GM11168 (cell line): ENCODE data around the gene CKAP2L.

Experiments used
- in situ Hi-C: fragments of 300-500 bp; cut with MboI; formaldehyde crosslinking; loops from one replicate; pipeline ENCODE4 v1.12.0; 2022; ENCODE audit warnings: low sequenced_read_pairs; ENCODE audit not compliant: unreplicated experiment

CKAP2L gene

DNA sequence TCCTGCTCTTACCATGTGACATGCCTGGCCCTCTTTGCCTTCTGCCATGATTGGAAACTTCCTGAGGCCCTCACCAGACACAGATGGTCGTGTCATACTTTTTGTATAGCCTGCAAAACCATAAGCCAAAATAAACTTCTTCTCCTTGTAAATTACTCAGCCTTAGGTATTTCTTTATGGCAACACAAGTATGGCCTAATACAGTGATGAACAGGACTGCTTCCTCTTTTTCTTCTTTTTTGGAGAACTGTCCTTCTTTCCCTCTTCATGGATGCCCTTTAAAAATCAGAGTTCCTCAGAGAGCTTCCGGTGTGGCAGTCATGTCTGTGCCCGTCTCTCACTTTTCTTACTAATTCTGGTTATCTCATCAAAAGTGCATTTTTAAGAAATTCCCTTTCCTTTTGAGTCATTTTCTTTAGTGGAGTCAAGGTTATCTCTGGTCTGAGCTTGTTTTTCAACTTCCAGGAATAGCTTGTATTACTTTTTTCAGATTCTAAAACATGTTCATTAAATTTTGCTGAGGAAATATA is 29.1 kb upstream of the CKAP2L start:
- in situ Hi-C loops, result no loop called here

DNA sequence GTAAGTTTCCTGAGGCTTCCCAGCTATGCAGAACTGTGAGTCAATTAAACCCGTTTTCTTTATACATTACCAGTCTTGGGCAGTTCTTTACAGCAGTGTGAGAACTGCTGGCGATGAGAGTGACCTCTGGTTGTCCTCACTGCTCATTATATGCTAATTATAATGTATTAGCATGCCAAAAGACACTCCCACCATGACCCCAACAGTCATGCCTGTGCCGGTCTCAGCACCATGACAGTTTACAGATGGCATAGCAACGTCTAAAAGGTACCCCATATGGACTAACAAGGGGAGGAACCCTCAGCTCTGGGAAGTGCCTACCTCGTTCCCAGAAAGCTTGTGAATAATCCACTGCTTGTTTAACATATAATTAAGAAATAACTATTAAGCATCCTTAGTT is 28.0 kb upstream of the CKAP2L start:
- in situ Hi-C loops, result no loop called here

DNA sequence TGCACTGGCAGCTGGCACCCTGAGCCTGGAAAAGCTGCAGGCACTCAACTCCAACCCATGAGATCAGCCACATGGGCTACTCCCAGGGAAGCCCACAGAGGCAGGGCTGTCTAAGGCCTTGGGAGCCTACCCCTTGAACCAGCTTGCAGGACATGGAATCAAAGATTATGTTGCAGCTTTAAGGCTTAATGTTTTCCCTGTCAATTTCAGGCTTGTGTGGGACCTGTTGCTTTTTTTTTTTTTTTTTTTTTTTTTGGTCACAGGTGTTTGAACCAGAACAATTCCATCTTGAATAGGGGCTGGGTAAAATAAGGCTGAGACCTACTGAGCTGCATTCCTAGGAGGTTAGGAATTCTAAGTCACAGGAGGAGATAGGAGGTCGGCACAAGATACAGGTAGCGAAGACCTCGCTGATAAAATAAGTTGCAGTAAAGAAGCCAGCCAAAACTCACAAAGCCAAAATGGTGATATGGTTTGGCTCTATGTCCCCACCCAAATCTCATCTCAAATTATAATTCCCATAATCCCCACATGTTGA is 27.4 kb upstream of the CKAP2L start:
- in situ Hi-C loops, result no loop called here

DNA sequence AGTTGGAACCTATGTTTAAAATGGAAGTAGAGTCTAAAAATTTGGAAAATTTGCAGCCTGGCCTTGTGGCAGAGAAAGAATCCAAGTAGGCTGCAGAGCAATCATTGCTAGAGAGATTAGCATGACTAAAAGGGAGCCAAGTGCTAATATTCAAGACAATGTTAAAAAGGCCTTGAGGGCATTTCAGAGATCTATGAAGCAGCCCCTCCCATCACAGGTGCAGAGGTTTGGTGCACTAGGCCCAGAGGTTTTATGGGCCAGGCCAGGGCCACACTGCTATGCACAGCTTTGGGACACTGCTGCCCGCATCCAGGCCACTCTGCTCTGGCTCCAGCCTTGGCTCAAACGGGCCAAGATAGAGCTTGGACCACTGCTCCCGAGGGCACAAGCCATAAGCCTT is 26.6 kb upstream of the CKAP2L start:
- in situ Hi-C loops, result no loop called here

DNA sequence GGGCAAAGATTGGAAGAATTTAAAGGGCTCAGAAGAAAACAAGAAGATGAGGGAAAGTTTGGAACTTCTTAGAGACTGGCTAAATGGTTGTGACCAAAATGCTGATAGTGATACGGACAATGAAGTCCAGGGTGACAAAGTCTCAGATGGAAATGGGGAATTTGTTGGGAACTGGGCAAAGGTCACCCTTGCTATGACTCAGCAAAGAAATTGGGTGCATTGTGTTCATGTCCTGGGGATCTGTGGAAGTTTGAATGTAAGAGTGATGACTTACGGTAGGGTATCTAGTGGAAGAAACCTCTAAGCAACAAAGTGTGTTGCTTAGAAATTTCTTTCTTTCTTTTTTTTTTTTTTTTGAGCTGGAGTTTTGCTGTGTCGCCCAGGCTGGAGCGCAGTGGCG is 25.9 kb upstream of the CKAP2L start:
- in situ Hi-C loops, result no loop called here

DNA sequence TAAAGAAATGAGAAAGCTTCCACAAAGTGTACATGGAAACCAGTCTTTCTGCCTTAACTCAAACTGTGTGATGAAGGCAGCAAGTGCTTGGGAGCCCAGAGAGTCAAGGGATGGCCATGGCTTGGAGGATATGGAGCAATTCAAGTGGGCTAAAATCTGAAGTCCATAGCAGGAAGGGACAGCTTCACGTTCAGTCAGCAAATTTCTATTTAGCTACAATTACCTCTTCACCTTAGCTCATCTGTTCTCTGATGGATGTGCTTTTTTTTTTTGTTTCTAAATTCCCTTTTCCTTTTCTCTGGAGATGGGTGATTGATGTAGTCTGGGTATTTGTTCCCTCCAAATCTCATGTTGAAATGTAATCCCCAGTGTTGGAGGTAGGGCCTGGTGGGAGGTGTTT is 24.8 kb upstream of the CKAP2L start:
- in situ Hi-C loops, result no loop called here

DNA sequence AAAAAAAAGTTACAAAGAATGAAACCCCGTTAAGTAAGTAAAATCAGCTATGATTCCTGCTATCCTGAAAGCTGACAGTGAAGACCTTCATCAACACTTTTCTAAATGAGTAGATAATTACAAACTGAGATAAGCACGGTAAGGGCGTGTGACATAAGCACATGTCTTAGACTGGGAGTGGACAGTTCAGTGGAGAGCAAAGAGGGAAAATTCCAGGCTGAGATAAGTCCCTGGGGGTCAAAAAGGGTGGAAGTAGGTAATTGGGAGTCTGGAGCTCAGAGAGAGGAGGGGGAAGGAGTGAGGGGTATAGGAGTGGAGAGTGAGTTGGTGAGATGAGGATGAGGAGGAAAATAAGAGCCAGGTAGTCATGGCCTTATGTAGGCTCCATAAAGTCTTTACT is 24.2 kb upstream of the CKAP2L start:
- in situ Hi-C loops, result no loop called here

DNA sequence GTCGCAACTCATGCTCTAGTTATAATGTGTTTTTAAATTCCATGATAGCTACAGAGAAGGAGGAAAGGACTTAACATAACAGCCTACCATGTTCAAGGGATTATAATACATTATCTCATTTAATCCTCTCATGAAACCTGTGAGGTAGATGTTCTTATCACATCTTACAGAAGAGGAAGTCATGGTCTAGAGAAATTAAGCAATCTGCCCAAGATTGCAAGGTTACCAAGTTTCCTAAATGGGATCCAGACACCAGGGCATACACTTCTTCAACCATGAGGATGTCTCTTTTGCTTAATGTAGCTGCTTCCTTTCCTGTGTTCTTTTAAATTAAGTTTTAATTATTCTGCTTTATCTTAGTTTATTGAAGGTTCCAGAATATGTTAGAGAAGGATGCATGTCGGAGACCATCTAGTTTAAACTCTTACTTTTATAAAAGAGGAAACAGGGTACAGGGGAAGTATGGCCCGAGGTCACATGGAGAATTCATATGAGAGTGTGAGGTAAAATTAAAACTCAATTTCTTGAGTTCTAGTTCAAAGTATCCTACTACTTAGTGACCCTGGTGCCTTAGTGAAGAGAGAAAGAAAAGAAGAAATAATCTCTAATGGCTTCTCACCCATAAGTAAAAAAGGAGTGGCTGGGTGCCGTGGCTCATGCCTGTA is 23.5 kb upstream of the CKAP2L start:
- in situ Hi-C loops, result no loop called here

DNA sequence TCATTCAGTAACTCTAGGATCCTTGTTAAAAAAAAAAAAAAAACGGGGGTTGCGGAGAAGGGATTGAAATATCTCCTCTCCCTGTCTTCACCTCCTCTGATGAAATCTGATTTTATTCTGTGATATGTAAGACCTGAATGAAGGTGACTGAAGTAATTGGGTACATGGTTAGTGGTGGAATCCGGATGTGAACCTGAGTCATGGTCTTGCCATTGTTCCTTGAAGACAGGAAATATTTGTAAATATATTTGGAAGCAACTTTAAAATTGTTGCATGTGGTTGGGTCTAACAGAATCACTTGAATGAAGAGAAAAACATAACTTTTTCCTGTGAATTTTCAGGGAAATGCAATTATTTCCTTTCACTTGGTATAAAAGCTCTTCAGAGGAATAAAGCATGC is 22.9 kb upstream of the CKAP2L start:
- in situ Hi-C loops, result no loop called here

DNA sequence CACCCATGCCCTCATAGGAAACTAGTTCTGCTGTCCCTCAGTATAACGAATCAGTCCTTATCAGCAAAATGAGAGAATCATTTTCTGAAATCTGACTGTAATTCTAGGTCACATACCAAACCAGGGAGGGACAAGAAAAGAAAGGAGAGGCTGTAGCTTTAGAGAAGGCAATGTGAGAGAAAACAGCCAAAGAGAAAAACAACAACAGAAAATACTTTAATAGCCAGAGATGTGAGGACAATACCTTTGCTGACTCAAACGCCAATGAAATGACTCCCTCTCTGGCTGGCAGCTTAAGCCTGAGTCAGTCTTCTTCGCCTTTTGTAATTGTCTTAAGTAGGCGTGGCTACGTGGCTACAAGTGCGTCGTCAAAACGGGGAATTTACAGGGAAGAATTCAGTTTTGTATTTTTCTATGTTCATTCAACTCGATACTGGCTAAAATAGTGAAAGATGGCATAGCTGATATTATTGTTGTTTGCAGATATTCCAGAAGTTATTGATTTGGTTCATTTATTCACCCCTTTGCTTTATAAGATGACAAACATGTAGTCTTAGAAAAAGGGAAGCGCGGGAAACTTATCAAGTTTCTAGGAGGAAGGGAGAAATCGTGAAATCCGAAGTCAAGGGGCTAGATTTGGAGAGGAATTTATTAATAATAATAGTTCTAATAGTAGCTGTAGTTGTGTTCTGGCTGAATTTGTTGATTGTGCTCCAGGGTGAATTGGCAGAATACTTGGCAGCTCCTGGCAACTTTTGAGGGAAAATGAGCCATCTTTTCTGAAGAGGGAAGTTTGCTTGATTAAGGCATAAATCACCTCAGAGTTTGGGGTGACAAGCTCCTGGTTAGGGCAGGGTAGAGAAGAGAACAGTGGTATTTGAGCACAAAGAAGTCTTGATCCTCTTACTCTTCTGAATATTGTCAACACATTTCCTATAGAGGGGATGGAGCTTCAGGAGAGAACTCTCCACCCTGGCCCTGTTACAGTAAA is 20.1 kb upstream of the CKAP2L start, which contains the start of gene IL1A:
Gene IL1A (minus strand): TSS at position 295 of the 991 bp plus-strand sequence. CDS start 723 bp downstream, outside the sequence.
- in situ Hi-C loops, result no loop called here

DNA sequence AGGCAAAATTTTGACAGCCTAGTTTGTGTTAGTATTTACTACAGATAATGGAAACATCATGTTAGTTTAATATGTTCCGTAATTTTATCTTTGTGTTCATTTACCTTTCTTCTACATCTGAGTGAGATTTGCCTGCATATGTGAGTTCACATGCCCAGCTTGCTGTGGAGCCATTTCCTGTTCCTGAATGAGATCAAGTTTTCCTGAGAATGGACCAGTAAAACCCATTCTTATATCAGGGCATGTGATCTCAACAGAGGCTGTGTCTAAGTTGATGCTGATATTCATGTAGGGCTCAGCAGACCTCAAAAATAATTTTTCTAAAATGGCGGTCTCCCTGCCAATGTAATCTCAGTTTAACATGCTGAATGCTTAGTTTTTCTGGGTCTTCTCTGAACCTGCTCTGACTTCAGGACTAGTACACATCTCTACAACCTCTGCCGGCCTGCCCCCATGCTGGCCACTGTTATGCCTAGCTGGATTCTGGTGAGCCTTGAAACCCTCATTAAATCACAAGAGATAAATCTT is 18.8 kb upstream of the CKAP2L start:
- in situ Hi-C loops, result no loop called here

DNA sequence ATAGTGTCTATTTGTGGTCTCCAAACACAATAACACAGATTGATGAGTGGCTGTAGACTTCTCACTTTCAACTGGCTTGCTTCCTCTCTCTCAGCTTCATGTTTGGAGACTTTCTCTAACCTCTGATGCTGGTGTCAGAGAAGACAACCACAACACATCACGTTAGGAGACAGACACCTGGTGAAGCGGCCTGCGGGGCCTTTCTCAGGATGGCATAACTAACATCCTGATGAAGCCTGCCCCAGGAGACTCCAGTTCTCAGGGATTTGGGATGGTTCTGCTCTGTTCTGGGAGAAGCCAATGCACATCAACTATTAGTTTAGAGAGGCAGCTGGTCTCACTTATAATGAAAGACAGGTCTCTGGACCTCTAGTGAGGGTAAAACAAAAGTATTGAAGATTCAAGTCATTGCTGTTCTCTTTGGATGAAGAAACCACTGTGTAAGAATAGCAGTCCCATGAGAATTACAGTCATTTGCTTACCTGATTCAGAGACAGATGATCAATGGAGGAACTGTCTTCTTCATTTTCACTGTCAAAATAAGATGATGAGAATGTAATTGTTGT is 17.9 kb upstream of the CKAP2L start:
- in situ Hi-C loops, result no loop called here

DNA sequence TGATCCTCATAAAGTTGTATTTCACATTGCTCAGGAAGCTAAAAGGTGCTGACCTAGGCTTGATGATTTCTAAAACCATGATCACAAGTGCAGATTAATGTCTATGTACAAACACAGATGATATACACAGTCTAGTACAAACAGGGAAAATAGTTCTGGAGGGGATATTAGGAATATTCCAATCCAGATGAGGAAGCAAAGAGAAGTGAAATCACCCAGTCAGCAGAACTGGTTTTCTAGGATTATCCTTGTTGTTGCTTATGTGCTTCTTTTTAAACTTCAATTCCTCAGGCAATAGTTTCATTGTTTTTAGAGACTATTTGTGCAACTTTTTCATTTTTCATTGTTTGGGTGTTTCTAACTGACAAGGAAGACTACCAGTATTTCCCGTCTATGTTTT is 15.2 kb upstream of the CKAP2L start:
- in situ Hi-C loops, result no loop called here

DNA sequence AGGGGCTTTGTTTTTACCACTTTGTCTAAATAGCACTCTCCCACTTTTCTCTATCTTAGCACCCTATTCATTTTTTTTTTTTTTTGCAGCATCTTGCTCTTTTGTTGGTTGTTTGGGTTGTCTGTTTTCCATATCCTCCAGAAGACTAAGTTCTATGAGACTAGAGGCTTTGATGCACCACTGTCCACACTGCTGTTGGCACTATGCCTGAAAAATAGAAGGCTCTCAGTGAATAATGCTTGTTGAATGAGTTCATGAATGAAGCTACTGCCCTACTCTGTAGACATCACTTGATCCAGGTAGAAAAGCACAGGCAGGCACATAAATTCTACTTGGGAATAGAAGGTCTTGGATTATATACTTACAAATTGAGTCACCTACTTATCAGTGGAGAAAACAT is 12.6 kb upstream of the CKAP2L start:
- in situ Hi-C loops, result no loop called here

DNA sequence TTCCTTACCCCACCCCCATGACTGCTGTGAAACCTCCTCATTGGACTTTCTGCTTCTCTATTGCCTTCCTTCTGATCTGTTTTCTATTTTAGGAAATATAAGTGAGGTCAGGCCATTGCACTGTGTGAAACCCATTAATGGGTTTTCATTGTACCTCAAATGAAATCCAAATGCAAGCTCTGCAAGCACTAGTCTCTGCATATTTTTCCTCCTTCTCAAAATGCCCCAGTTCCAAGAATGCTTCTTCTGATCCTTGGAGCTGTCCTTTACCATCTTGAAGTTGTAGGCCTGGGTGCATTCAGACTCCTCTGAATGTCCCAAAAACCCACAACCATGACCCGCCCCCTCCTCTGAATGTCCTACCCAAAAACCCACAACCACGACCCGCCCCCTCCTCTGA is 11.7 kb upstream of the CKAP2L start:
- in situ Hi-C loops, result no loop called here

DNA sequence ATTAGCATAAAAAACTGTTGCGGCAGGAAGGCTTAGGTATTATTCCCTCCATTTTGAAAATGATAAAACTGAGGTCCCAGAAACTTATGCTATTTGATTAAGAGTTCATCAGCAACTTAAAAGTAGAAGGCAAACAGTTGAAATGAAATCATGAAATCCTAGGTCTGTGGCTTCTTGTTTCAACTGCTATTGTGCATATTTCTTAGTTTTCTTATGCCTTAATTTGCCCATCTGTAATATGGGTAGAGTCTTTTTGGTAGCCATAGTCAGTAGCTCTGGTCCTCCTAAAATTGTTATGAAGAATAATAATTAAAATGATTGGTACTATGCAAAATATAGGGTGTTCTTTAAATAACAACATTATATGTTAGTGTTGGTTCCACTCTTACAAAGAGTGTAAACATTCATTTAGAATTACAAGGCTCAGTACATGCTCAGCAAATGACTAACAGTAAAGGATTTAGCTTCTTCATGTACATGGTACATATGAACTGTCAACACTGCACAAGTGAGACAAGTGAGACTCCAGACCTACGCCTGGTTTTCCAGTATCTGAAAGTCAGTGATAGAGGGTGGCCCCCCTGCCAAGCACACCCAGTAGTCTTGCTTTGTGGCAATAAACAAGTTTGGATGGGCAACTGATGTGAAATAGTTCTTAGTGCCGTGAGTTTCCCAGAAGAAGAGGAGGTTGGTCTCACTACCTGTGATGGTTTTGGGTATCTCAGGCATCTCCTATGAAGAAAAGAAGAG is 10.3 kb upstream of the CKAP2L start:
- in situ Hi-C loops, result no loop called here

DNA sequence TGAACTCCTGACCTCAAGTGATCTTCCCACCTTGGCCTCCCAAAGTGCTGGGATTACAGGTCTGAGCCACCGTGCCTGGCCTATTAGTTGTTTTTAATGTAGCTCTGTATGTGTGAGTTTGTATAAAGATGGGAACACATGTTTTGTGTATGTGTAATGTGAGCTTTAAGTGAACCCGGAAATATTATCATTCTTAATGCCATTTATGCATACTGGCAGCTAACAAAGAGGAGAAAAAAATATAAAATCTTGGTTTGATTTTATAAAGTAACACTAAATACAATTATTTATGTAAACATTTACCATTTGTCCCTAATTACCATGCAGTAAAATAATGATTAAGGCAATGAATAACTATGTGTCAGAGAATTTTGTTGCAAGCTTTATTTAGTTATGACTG is 9.1 kb upstream of the CKAP2L start:
- in situ Hi-C loops, result no loop called here

DNA sequence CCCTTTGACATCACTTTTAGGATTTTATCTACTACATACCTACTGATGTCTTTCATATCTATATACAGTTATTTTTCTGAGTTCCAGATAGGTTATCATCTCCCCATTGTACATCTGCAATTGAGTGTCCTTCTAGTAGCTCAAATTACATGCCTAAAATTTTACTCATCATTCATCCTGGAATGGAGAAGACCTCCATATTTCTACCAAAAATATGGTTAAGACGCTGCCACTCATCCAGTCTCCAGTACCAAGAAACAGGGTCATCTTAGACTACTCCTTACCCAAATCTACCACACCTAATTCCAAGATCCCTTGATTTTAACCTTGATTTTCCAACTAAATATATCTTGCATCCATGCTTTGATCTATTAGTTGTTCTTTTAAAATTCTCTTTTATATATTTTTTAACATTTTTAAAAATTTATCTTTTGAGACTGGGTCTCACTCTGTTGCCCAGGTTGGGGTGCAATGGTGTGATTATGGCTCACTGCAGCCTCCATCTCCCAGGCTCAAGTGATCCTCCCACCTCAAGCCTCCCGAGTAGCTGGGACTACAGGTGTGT is 8.6 kb upstream of the CKAP2L start:
- in situ Hi-C loops, result no loop called here

DNA sequence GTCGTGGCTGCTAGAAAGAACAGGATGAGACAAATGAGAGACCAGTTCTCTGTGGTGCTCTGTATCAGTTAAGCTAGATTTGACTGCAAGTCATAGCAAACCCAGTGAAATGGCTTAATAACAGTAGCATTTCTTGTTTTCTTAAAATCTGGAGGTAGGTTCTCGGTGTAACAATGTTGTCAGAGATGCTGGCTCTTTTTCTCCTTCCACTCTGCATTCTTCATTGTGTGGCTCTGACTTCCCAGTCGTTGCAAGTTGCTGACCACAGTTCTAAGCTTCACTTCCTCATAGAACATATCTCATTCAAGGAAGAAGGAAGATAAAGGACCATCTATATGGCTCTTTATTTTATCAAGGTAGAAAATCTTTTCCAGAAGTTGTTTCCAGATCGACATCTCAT is 7.9 kb upstream of the CKAP2L start:
- in situ Hi-C loops, result no loop called here
